DOHH2 (cell line): ENCODE results near the gene MAP3K1.

Experiments
- CTCF ChIP-seq: fragments of 200-600 bp; sonication (generic); IDR thresholded peaks from one replicate; pipeline ENCODE4 v1.5.1; 2014; ENCODE audit warnings: antibody characterized with exemption, mild to moderate bottlenecking, low read depth, low read length; ENCODE audit not compliant: poor library complexity, severe bottlenecking
- EZH2phosphoT487 ChIP-seq: fragments of 200-600 bp; sonication (generic); IDR thresholded peaks from 2 replicates; pipeline ENCODE4 v1.6.1; 2017; ENCODE audit warnings: borderline replicate concordance, mild to moderate bottlenecking, antibody characterized with exemption, low read length, moderate library complexity, mixed read lengths

GRCh38 chr5:56815658-56816545 lies 553 bp downstream of the MAP3K1 start:
- TF ChIP-seq CTCF (no peak), EZH2phosphoT487 (no peak)
